GM12878 (cell line): ENCODE results near the gene MTFP1. TPM values are rescaled to one million over a fixed set of nuclear protein-coding genes. Genes with fewer than 3 reads are reported as not detected.

Experiments used
- ATAC-seq: fragments of 200-7000 bp; cut with Tn5 transposase; 3 replicates; pipeline ENCODE4 v1.9.1; 2020; ENCODE audit warnings: mild to moderate bottlenecking, moderate library complexity
- BruUV-seq: library from RNA; stranded (reverse); fragments of 400-500 nt; replicated peaks from 2 replicates; lab custom pipeline; 2021; lab: Mats Ljungman, UMichigan
- CTCF ChIA-PET: fragments of 300-600 bp; sonication (Branson Sonifier 250); formaldehyde crosslinking; extraction: SDS; loops from one replicate; lab custom pipeline; 2021; ENCODE audit warnings: inconsistent platforms; lab: Yijun Ruan, JAX
- POLR2A ChIA-PET: fragments of 350-600 bp; formaldehyde crosslinking; extraction: SDS; loops from one replicate; lab custom pipeline; 2021; ENCODE audit warnings: inconsistent platforms; lab: Charles Lee
- RAD21 ChIA-PET: fragments of 300-600 bp; sonication (Branson Sonifier 250); formaldehyde crosslinking; loops from one replicate; lab custom pipeline; 2023; ENCODE audit warnings: antibody characterized with exemption; ENCODE audit not compliant: unreplicated experiment; lab: Charles Lee
- SMC1A ChIA-PET: fragments of 300-600 bp; sonication (Branson Sonifier 250); formaldehyde crosslinking; loops from one replicate; lab custom pipeline; 2023; ENCODE audit not compliant: unreplicated experiment, uncharacterized antibody; lab: Charles Lee
- DNase-seq: peaks from one replicate; pipeline ENCODE4 v3.0.0-alpha.2; 2011; ENCODE audit warnings: low read depth, low spot score
- FAIRE-seq: peaks from 3 replicates; lab custom pipeline; 2011; peaks lifted over from hg19 to GRCh38; lab: Jason Lieb, UNC
- H2AFZ ChIP-seq: 2 replicates; pipeline ENCODE4 v1.6.0; 2011; ENCODE audit warnings: low read depth, low read length, control low read depth; ENCODE audit not compliant: control insufficient read depth
- H3K27ac ChIP-seq: 2 replicates; pipeline ENCODE4 v1.5.1; 2011; ENCODE audit warnings: control low read depth; ENCODE audit not compliant: control insufficient read depth, insufficient read depth
- H3K27me3 ChIP-seq, 2 experiments: replicated peaks in 1 of 2; 2 replicates each; pipeline versions ENCODE4 v1.6.0 to v1.6.1; 2011; ENCODE audit warnings: low read length in 1 of 2; ENCODE audit not compliant: control insufficient read depth in 2 of 2, insufficient read depth in 2 of 2
- H3K36me3 ChIP-seq, 2 experiments: 2 replicates each; pipeline ENCODE4 v1.5.1; 2011; ENCODE audit warnings: low read length in 1 of 2; ENCODE audit not compliant: control insufficient read depth in 2 of 2, insufficient read depth in 2 of 2
- H3K4me1 ChIP-seq: 2 replicates; pipeline ENCODE4 v1.6.1; 2011; ENCODE audit warnings: mild to moderate bottlenecking, low read length, moderate library complexity, mixed read lengths; ENCODE audit not compliant: control insufficient read depth, insufficient read depth
- H3K4me2 ChIP-seq: 2 replicates; pipeline ENCODE4 v1.6.0; 2011; ENCODE audit warnings: control low read depth; ENCODE audit not compliant: control insufficient read depth, insufficient read depth
- H3K4me3 ChIP-seq: fragments of 200-600 bp; sonication (generic); 2 replicates; pipeline ENCODE4 v1.5.1; 2016
- H3K79me2 ChIP-seq: 2 replicates; pipeline ENCODE4 v1.6.0; 2011; ENCODE audit warnings: low read length; ENCODE audit not compliant: control insufficient read depth, insufficient read depth
- H3K9ac ChIP-seq: 2 replicates; pipeline ENCODE4 v1.8.0; 2011; ENCODE audit warnings: low read length, control low read depth, mixed read lengths; ENCODE audit not compliant: control insufficient read depth, insufficient read depth
- H3K9me3 ChIP-seq: replicated peaks from 3 replicates; pipeline ENCODE4 v1.5.1; 2011; ENCODE audit warnings: mild to moderate bottlenecking, low read length; ENCODE audit not compliant: control insufficient read depth, insufficient read depth
- H4K20me1 ChIP-seq: 2 replicates; pipeline ENCODE4 v1.6.0; 2011; ENCODE audit not compliant: control insufficient read depth, insufficient read depth
- ATF7 ChIP-seq: fragments of 450-650 bp; IDR thresholded peaks from 2 replicates; pipeline ENCODE4 v1.6.1; 2016; ENCODE audit warnings: low read depth, mild to moderate bottlenecking
- BMI1 ChIP-seq: fragments of 450-650 bp; IDR thresholded peaks from 2 replicates; pipeline ENCODE4 v1.6.1; 2016; ENCODE audit warnings: mild to moderate bottlenecking, moderate library complexity, borderline replicate concordance
- CHD4 ChIP-seq: fragments of 200-600 bp; sonication (generic); IDR thresholded peaks from 2 replicates; pipeline ENCODE4 v1.6.1; 2016; ENCODE audit warnings: mild to moderate bottlenecking
- ETV6 ChIP-seq, 2 experiments: fragments of 450-650 bp in 1 of 2; IDR thresholded peaks in 1 of 2; conservative IDR thresholded peaks in 1 of 2; 2 replicates each; pipeline ENCODE4 v1.6.1; 2014; ENCODE audit warnings: antibody characterized with exemption in 1 of 2, borderline replicate concordance in 1 of 2, low read depth in 1 of 2, mild to moderate bottlenecking in 1 of 2, moderate library complexity in 1 of 2
- FOXM1 ChIP-seq: IDR thresholded peaks from 2 replicates; pipeline ENCODE4 v1.6.1; 2012; ENCODE audit warnings: low read depth, mild to moderate bottlenecking, inconsistent platforms, low read length, moderate library complexity
- HCFC1 ChIP-seq: fragments of 150-350 bp; IDR thresholded peaks from 2 replicates; pipeline ENCODE4 v1.6.1; 2014; ENCODE audit warnings: low read length
- IKZF1 ChIP-seq: fragments of 450-650 bp; conservative IDR thresholded peaks from 2 replicates; pipeline ENCODE4 v1.6.1; 2017; ENCODE audit warnings: antibody characterized with exemption, mild to moderate bottlenecking
- KAT2A ChIP-seq: conservative IDR thresholded peaks from 2 replicates; pipeline ENCODE4 v1.6.1; 2011; ENCODE audit warnings: low read depth, low read length; ENCODE audit not compliant: control insufficient read depth
- NFXL1 ChIP-seq: fragments of 450-650 bp; IDR thresholded peaks from 2 replicates; pipeline ENCODE4 v1.6.1; 2017; ENCODE audit warnings: antibody characterized with exemption, mild to moderate bottlenecking, borderline replicate concordance
- NR2C2 ChIP-seq: IDR thresholded peaks from 2 replicates; pipeline ENCODE4 v1.6.1; 2011; ENCODE audit warnings: borderline replicate concordance, low read depth; ENCODE audit not compliant: control insufficient read depth, insufficient read length
- POLR2A ChIP-seq: IDR thresholded peaks from 2 replicates; pipeline ENCODE4 v1.6.1; 2011; ENCODE audit warnings: low read depth, mild to moderate bottlenecking, low read length
- SMC3 ChIP-seq: IDR thresholded peaks from 2 replicates; pipeline ENCODE4 v1.6.1; 2011; ENCODE audit warnings: low read length, improper control_type of control experiment, borderline replicate concordance
- SPI1 ChIP-seq: IDR thresholded peaks from 2 replicates; pipeline ENCODE4 v1.6.1; 2011; ENCODE audit warnings: low read depth, mild to moderate bottlenecking, low read length, moderate library complexity, borderline replicate concordance; ENCODE audit not compliant: insufficient read depth
- SREBF2 ChIP-seq: IDR thresholded peaks from 2 replicates; pipeline ENCODE4 v1.6.1; 2012; ENCODE audit warnings: mild to moderate bottlenecking, low read length
- STAT1 ChIP-seq: fragments of 450-650 bp; conservative IDR thresholded peaks from 2 replicates; pipeline ENCODE4 v1.6.1; 2014; ENCODE audit warnings: antibody characterized with exemption, mild to moderate bottlenecking
- SUZ12 ChIP-seq: fragments of 200-600 bp; sonication (generic); IDR thresholded peaks from one replicate; pipeline ENCODE4 v1.6.1; 2018; ENCODE audit warnings: antibody characterized with exemption, mild to moderate bottlenecking; ENCODE audit not compliant: unreplicated experiment
- ZNF274 ChIP-seq: IDR thresholded peaks from one replicate; pipeline ENCODE4 v1.8.0; 2011; ENCODE audit not compliant: insufficient read length, insufficient read depth
- WGBS: methylation state at CpG from one replicate; pipeline ENCODE4 v1.1.6; 2016; ENCODE audit warnings: low lambda C conversion rate; ENCODE audit not compliant: insufficient replicate concordance, insufficient coverage; ENCODE audit errors: missing lambda C conversion rate; 5-methylcytosine and 5-hydroxymethylcytosine counted together
- in situ Hi-C: fragments of 300-500 bp; cut with MboI; formaldehyde crosslinking; loops from 9 replicates; pipeline ENCODE4 v1.14.3; 2018; ENCODE audit warnings: mixed read lengths
- intact Hi-C: fragments of 100-400 bp; cut with micrococcal nuclease; formaldehyde crosslinking; loops from one replicate; pipeline ENCODE4 v1.14.2; 2022; ENCODE audit not compliant: unreplicated experiment
- polyA plus RNA-seq, 11 experiments: library from polyadenylated mRNA; depleted of rRNA in 4 of 11; unstranded in 6 of 11; stranded (reverse) in 5 of 11; fragments of >200 nt; fragmentation: Nextera tagmentation in 4 of 11; fragmentation: Illumina TruSeq in 1 of 11; extraction: Ambion mirVana in 4 of 11; extraction: Trizol in 1 of 11; gene quantifications; 1 replicate in 1 of 11; 2 replicates in 10 of 11; pipeline versions ENCODE4 v1.2.1 to v1.2.3, GENCODE V29; 2011 to 2016; ENCODE audit warnings: inconsistent platforms in 2 of 11, missing spikeins in 2 of 11, low read depth in 1 of 11
- total RNA-seq, 4 experiments: library from RNA; depleted of rRNA in 3 of 4; stranded (reverse); fragments of >200 nt in 3 of 4; fragmentation: Illumina TruSeq in 1 of 4; extraction: Trizol in 1 of 4; gene quantifications; 2 replicates each; pipeline versions ENCODE4 v1.2.1 to v1.2.3, GENCODE V29; 2013 to 2021
- TF ChIP-seq, protein P1 (sequence below): fragments of 450-650 bp; IDR thresholded peaks from 2 replicates; pipeline ENCODE4 v1.6.1; 2016; ENCODE audit warnings: mild to moderate bottlenecking, moderate library complexity, borderline replicate concordance

Gene MTFP1
- total and polyA plus RNA-seq, 10 of the 15 experiments (the other 5 are each of a cell fraction or from before 2014, with no cell fraction given): 20.5 to 133 (median 59.8) TPM

- ChIA-PET SMC1A (interaction anchor here (1.3 to 14.7 kb wide), 5 partner anchors 9 to 105 kb away, joined by 3 to 201 read pairs (median 27); partner anchors contain the start of genes CASTOR1 and MTFP1), POLR2A (interaction anchor here (4.4 to 5.1 kb wide), 2 partner anchors 31 to 105 kb away, joined by 24 to 60 read pairs; partner anchors contain the start of genes CASTOR1 and MTFP1), CTCF (interaction anchor here (0.7 to 10.5 kb wide), 4 partner anchors 12 to 291 kb away, joined by 3 to 172 read pairs (median 8); partner anchors contain the start of gene MTFP1), RAD21 (interaction anchor here (1.2 to 13.8 kb wide), 4 partner anchors 30 to 104 kb away, joined by 3 to 277 read pairs (median 71); partner anchors contain the start of genes CASTOR1 and MTFP1)
- Histone ChIP-seq H3K27me3 (peaks cover 2 to 8% of the 10 kb centered on the region in 2 experiments), H3K9me3 (peaks cover 2% of the 10 kb centered on the region; the same call in 2 of the 3 replicates), H3K27ac (peak overlapping the region; percentile 61; the same call in 1 of the 2 replicates), H2AFZ (no peak overlapping the region), H4K20me1 (no peaks in the 10 kb centered on the region), H3K4me2 (peak overlapping the region; percentile 83), H3K79me2 (no peaks in the 10 kb centered on the region), H3K36me3 (no peaks in the 10 kb centered on the region), H3K4me3 (peak overlapping the region; percentile 54; the same call in 1 of the 2 replicates), H3K4me1 (peaks cover 26% of the 10 kb centered on the region), H3K9ac (no peak overlapping the region; the same call in 1 of the 2 replicates)
- intact Hi-C loops: no loop called here
- in situ Hi-C loops: loop anchor here (5.0 kb wide), 2 partner anchors 89 to 286 kb away; no protein-coding TSS in a partner anchor
- no TSS peak for BruUV-seq
- WGBS: 75% methylated on average over 7 of the region's 7 CpGs
- ATAC-seq (no peak), DNase-seq (no peak), FAIRE-seq (no peak)
- TF ChIP-seq ETV6 (conservative IDR thresholded peaks at IDR 0.05 in 1 of 2, IDR thresholded peaks at IDR 0.05 in 1 of 2; ENCODE audit: borderline replicate concordance in 1 of 2, low read depth in 1 of 2): no peak
- TF ChIP-seq, protein P1, sequence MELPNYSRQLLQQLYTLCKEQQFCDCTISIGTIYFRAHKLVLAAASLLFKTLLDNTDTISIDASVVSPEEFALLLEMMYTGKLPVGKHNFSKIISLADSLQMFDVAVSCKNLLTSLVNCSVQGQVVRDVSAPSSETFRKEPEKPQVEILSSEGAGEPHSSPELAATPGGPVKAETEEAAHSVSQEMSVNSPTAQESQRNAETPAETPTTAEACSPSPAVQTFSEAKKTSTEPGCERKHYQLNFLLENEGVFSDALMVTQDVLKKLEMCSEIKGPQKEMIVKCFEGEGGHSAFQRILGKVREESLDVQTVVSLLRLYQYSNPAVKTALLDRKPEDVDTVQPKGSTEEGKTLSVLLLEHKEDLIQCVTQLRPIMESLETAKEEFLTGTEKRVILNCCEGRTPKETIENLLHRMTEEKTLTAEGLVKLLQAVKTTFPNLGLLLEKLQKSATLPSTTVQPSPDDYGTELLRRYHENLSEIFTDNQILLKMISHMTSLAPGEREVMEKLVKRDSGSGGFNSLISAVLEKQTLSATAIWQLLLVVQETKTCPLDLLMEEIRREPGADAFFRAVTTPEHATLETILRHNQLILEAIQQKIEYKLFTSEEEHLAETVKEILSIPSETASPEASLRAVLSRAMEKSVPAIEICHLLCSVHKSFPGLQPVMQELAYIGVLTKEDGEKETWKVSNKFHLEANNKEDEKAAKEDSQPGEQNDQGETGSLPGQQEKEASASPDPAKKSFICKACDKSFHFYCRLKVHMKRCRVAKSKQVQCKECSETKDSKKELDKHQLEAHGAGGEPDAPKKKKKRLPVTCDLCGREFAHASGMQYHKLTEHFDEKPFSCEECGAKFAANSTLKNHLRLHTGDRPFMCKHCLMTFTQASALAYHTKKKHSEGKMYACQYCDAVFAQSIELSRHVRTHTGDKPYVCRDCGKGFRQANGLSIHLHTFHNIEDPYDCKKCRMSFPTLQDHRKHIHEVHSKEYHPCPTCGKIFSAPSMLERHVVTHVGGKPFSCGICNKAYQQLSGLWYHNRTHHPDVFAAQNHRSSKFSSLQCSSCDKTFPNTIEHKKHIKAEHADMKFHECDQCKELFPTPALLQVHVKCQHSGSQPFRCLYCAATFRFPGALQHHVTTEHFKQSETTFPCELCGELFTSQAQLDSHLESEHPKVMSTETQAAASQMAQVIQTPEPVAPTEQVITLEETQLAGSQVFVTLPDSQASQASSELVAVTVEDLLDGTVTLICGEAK: no peak
- no peak for TF ChIP-seq POLR2A
- no peak for TF ChIP-seq SPI1
- TF ChIP-seq NFXL1: no peak
- TF ChIP-seq NR2C2: no peak
- TF ChIP-seq KAT2A: no peak
- no peak for TF ChIP-seq ATF7
- TF ChIP-seq STAT1: no peak
- TF ChIP-seq SMC3: no peak
- TF ChIP-seq HCFC1: no peak
- TF ChIP-seq SREBF2: no peak
- no peak for TF ChIP-seq IKZF1
- TF ChIP-seq BMI1: no peak
- no peak for TF ChIP-seq FOXM1
- TF ChIP-seq SUZ12: no peak
- TF ChIP-seq CHD4: no peak
- no peak for TF ChIP-seq ZNF274
These were observed 32.3 kb upstream of the MTFP1 start for GRCh38 chr22:30393322-30393680.
